Measurements from ENCODE around the gene ACER2. TPM values are rescaled to one million over a fixed set of nuclear protein-coding genes. Genes with fewer than 3 reads are reported as not detected.
A peak's percentile ranks its signal among the peaks of the same experiment; 100 is the strongest.
"Not testable (repeated sequence)": the region's sequence is repeated elsewhere in the genome, so short reads cannot be mapped to it uniquely, and the experiment has no call there.

Gene ACER2
- total RNA-seq, 2 donors from 2014 or later: 2.4 to 2.8 TPM

GRCh38 chr9:19385786-19386501, 22.9 kb upstream of the ACER2 start:
- DNase-seq (no peak), ATAC-seq (replicated peaks in 1 of 2) (no peak)
- Mint-ChIP-seq H3K4me1 (ENCODE audit: low read depth) (peaks cover 15% of the 10 kb centered on the region), H3K36me3 (ENCODE audit: insufficient read depth in 2 of 2) (peaks cover 0 to 2% of the 10 kb centered on the region in 2 donors), H3K27me3 (ENCODE audit: low read depth) (no peaks in the 10 kb centered on the region), H3K4me3 (no peak overlapping the region), H3K9me3 (no peaks in the 10 kb centered on the region), H3K27ac (no peak overlapping the region)

DNA sequence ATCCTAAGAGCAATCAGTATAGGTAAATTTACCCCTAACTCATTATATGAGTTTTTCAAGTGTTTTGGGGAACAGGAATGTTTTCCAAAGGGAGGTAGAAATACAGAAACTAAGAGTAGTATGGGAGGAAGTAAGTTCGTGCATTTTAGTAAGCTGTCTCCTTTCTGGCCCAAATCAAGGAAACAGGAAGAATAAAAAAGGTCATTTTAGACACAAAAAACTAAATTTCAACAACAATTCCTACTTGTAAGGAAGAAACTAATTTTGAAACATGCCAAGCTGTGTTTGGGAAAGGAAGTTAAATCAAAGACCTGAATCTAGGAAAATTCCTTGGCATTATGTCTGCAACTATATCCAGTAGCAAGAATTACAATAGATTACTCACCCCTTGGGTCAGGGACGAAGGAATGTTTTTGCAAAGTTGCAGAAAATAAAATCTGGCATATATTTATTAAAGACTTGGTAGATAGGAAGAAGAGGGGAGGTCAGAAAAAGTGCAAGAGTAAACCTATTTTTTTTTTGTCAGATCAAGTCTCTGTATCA, 22.2 kb upstream of the ACER2 start:
- Mint-ChIP-seq H3K36me3 (ENCODE audit: insufficient read depth in 2 of 2) (no peaks in the 10 kb centered on the region), H3K4me1 (ENCODE audit: low read depth) (peaks cover 9% of the 10 kb centered on the region), H3K27me3 (ENCODE audit: low read depth) (no peaks in the 10 kb centered on the region), H3K4me3 (no peak overlapping the region), H3K27ac (no peak overlapping the region), H3K9me3 (no peaks in the 10 kb centered on the region)
- ATAC-seq (replicated peaks in 1 of 2): no peak
- DNase-seq: no peak

DNA sequence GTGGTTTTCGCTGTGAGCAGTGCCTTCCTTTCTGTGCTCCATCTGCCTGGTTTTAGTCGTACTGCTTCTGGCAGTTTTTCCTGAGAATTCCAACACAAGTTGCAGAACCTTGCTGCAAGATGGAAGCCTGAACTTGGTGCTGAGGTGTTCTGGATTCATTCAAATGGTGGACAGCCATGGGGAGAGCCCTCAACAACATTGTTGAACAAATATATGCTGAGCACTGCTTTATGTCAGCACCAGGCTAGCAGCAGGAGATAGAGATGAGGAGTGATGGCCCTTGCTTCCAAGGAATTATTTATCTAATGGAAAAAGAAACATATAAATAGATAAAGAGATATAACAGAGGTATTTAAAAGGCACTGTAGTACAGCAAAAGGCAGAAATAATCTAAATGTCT, 21.5 kb upstream of the ACER2 start:
- ATAC-seq (replicated peaks in 1 of 2) (no peak), DNase-seq (no peak)
- H3K4me1 Mint-ChIP-seq (ENCODE audit: low read depth): peaks cover 2% of the 10 kb centered on the region
- no peaks in the 10 kb centered on the region for H3K36me3 Mint-ChIP-seq (ENCODE audit: insufficient read depth in 2 of 2)
- no peak overlapping the region for H3K27ac Mint-ChIP-seq
- no peaks in the 10 kb centered on the region for H3K9me3 Mint-ChIP-seq
- no peaks in the 10 kb centered on the region for H3K27me3 Mint-ChIP-seq (ENCODE audit: low read depth)
- H3K4me3 Mint-ChIP-seq: no peak overlapping the region

- H3K4me1 Mint-ChIP-seq (ENCODE audit: low read depth): not testable (repeated sequence)
Observed at GRCh38 chr9:19389539-19389938, 19.3 kb upstream of the ACER2 start.

DNA sequence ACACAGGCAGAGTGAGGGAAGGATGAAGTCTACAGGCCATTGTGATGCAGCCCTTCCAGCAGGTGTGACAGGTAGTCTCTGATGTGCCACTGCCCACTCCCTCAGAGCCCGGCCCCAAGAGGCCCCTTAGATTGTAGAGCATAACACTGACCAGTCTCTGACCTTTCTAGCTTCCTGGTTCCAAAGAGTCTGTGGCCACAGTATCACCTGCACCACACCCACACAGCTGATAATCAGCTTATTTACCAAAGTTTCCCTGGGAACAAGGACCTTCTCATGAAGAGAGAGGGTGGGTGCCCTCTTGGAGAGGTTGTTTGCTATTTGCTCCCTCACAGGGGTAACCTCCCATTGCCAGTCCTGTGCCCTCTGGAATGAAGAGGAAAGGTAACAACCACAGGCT, 11.0 kb upstream of the ACER2 start:
- H3K4me3 Mint-ChIP-seq: no peak overlapping the region
- ATAC-seq (replicated peaks in 1 of 2) (no peak), DNase-seq (no peak)
- H3K27me3 Mint-ChIP-seq (ENCODE audit: low read depth): no peaks in the 10 kb centered on the region
- H3K27ac Mint-ChIP-seq: no peak overlapping the region
- peaks cover 0 to 2% of the 10 kb centered on the region in 2 donors for H3K36me3 Mint-ChIP-seq (ENCODE audit: insufficient read depth in 2 of 2)
- no peaks in the 10 kb centered on the region for H3K4me1 Mint-ChIP-seq (ENCODE audit: low read depth)
- no peaks in the 10 kb centered on the region for H3K9me3 Mint-ChIP-seq

More at GRCh38 chr9:19389539-19389938, 19.3 kb upstream of the ACER2 start:
- not testable (repeated sequence) for ATAC-seq (replicated peaks in 1 of 2); H3K9me3 Mint-ChIP-seq; H3K27ac Mint-ChIP-seq; H3K27me3 Mint-ChIP-seq (ENCODE audit: low read depth); H3K36me3 Mint-ChIP-seq (ENCODE audit: insufficient read depth in 2 of 2); DNase-seq; H3K4me3 Mint-ChIP-seq

DNA sequence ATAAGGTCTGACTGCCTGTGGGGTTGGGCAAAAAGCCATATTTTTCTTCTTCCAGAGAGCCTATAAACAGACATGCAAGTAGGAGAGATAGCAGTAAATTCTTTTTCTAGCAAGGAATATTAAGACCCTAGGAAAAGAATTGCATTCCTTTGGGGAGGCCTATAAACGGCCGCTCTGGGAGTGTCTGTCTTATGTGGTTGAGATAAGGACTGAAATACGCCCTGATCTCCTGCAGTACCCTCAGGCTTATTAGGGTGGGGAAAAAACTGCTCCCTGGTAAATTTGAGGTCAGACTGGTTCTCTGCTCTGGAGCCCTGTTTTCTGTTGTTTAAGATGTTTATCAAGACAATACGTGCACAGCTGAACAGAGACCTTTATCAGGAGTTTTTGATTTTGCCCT, 5.6 kb upstream of the ACER2 start:
- H3K4me3 Mint-ChIP-seq; DNase-seq; H3K27me3 Mint-ChIP-seq (ENCODE audit: low read depth); H3K9me3 Mint-ChIP-seq; H3K4me1 Mint-ChIP-seq (ENCODE audit: low read depth); H3K27ac Mint-ChIP-seq; H3K36me3 Mint-ChIP-seq (ENCODE audit: insufficient read depth in 2 of 2); ATAC-seq (replicated peaks in 1 of 2): not testable (repeated sequence)

GRCh38 chr9:19404283-19405075, 4.3 kb upstream of the ACER2 start:
- Mint-ChIP-seq H3K4me1 (ENCODE audit: low read depth) (peaks cover 2% of the 10 kb centered on the region), H3K27me3 (ENCODE audit: low read depth) (no peaks in the 10 kb centered on the region), H3K4me3 (no peak overlapping the region), H3K9me3 (no peaks in the 10 kb centered on the region), H3K36me3 (ENCODE audit: insufficient read depth in 2 of 2) (peaks cover 1 to 5% of the 10 kb centered on the region in 2 donors), H3K27ac (no peak overlapping the region)
- DNase-seq: no peak
- no peak for ATAC-seq (replicated peaks in 1 of 2)

DNA sequence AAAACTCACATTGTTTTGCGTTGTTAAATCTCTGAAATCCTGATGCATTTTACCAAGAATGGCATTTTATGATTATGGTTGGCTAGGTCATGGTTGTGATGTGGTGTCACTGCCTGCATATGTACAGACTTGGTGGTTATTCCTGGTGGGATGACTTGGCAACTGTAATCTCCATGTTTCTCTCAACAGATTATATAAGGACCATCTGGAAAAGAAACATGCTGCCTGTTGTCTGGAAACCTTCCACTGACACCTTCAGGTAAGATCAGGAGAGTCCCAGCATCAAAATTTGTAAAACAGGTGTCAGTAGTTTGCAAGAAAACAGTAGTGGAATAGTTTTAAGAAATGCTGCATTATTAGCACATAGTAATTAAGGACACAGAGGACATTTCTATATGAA, 3.0 kb upstream of the ACER2 start:
- H3K27ac Mint-ChIP-seq: no peak overlapping the region
- no peaks in the 10 kb centered on the region for H3K27me3 Mint-ChIP-seq (ENCODE audit: low read depth)
- ATAC-seq (replicated peaks in 1 of 2): no peak
- peaks cover 14% of the 10 kb centered on the region for H3K4me1 Mint-ChIP-seq (ENCODE audit: low read depth)
- peaks cover 1 to 7% of the 10 kb centered on the region in 2 donors for H3K36me3 Mint-ChIP-seq (ENCODE audit: insufficient read depth in 2 of 2)
- H3K4me3 Mint-ChIP-seq: no peak overlapping the region
- H3K9me3 Mint-ChIP-seq: no peaks in the 10 kb centered on the region
- DNase-seq: no peak

DNA sequence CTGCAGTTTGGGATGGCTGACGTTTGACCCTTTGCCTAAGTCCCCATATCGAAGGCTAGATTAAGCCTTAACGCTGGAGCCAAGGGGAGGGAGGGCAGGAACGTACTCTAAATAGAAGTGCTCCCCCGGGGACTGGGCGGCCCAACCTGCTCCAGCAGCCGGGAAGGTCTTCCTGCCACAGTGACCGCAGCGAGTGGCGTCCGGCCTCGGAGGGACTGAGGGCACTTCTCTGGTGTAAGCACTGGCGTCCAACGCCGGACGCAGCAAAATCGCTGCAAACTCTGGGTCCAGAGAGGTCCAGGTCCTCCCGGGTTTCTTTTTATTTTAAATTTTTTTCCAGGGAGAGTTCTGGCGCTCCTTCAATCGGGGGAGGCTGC, 505 bp upstream of the ACER2 start:
- H3K9me3 Mint-ChIP-seq: no peaks in the 10 kb centered on the region
- H3K4me3 Mint-ChIP-seq: peak overlapping the region; percentile 98
- H3K4me1 Mint-ChIP-seq (ENCODE audit: low read depth): peaks cover 19% of the 10 kb centered on the region
- H3K27me3 Mint-ChIP-seq (ENCODE audit: low read depth): no peaks in the 10 kb centered on the region
- ATAC-seq (replicated peaks in 1 of 2): peak; percentile 5 to 15
- DNase-seq: peak in 1 of 2 donors; percentile 6
- H3K36me3 Mint-ChIP-seq (ENCODE audit: insufficient read depth in 2 of 2): peaks cover 0 to 6% of the 10 kb centered on the region in 2 donors
- H3K27ac Mint-ChIP-seq: no peak overlapping the region

DNA sequence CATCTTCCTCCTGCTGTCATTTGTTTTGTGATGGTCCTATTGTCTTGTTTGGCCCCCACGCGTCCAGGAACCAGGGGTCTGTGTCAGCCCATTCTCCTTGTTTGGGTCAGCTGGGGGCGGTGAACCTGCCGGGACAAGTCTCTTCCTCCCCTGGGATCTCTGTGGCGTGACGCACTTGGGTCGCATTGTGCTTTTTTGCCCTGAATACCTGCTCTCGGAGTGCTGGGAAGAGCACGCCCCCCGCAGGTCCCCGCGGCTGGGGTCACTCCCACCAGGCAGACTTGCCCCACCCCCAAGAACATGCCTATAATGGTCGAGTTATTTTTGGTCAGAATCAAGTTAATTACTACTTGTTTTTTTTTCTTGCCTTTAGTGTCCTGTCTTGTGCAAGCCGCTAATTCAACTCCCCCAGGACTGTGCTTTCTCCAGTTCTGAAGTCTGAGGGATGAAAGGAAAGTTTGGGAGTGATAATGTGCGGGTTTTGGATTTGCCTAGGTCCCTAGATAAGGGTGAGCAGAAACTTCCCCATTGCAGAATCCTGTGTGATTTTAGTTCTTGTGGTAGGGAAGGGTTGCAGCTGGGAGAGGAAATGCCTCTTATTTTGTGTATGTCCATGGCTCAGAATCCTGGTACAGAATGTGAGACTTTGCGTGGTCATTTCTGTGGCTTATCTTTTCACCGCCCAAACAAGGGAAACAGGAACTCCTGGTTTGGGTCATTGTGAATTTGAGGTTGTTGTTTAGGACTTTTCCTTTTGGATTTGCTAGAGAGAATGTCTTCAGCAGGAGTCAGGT, 789 bp downstream of the ACER2 start:
- H3K36me3 Mint-ChIP-seq (ENCODE audit: insufficient read depth in 2 of 2): peaks cover 0 to 6% of the 10 kb centered on the region in 2 donors
- DNase-seq (peak in 1 of 2 donors; percentile 17), ATAC-seq (replicated peaks in 1 of 2) (peak; percentile 6 to 12)
- H3K9me3 Mint-ChIP-seq: no peaks in the 10 kb centered on the region
- no peaks in the 10 kb centered on the region for H3K27me3 Mint-ChIP-seq (ENCODE audit: low read depth)
- peak overlapping the region; percentile 85 for H3K27ac Mint-ChIP-seq
- H3K4me3 Mint-ChIP-seq: peak overlapping the region; percentile 98
- H3K4me1 Mint-ChIP-seq (ENCODE audit: low read depth): peaks cover 19% of the 10 kb centered on the region

DNA sequence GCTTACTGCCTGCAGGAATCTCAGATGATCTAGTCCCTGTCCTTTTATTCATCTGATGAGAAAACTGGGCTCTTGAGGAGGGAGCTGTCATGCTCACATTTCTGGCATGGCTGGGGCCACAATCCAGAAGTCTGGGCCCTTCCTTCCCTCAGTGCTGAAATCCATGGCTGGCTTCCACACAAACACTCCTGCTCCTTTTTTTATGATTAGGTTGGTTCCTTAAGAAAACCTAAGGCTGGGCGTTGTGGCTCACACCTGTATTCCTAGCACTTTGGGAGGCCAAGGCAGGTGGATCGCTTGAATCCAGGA, 1.3 kb downstream of the ACER2 start:
- peak overlapping the region; percentile 85 for H3K27ac Mint-ChIP-seq
- no peak for DNase-seq
- no peak for ATAC-seq (replicated peaks in 1 of 2)

GRCh38 chr9:19410594-19410993, 1.8 kb downstream of the ACER2 start:
- Mint-ChIP-seq H3K36me3 (ENCODE audit: insufficient read depth in 2 of 2) (peaks cover 0 to 6% of the 10 kb centered on the region in 2 donors), H3K9me3 (no peaks in the 10 kb centered on the region), H3K4me3 (peak overlapping the region in 1 of 2 donors; percentile 98), H3K27ac (no peak overlapping the region), H3K27me3 (ENCODE audit: low read depth) (no peaks in the 10 kb centered on the region), H3K4me1 (ENCODE audit: low read depth) (peaks cover 19% of the 10 kb centered on the region)
- DNase-seq (no peak), ATAC-seq (replicated peaks in 1 of 2) (no peak)

More for the DNA sequence above, 1.3 kb downstream of the ACER2 start:
- Mint-ChIP-seq H3K9me3 (no peaks in the 10 kb centered on the region), H3K27me3 (ENCODE audit: low read depth) (no peaks in the 10 kb centered on the region), H3K4me1 (ENCODE audit: low read depth) (peaks cover 19% of the 10 kb centered on the region), H3K36me3 (ENCODE audit: insufficient read depth in 2 of 2) (peaks cover 0 to 6% of the 10 kb centered on the region in 2 donors), H3K4me3 (peak overlapping the region; percentile 98)

DNA sequence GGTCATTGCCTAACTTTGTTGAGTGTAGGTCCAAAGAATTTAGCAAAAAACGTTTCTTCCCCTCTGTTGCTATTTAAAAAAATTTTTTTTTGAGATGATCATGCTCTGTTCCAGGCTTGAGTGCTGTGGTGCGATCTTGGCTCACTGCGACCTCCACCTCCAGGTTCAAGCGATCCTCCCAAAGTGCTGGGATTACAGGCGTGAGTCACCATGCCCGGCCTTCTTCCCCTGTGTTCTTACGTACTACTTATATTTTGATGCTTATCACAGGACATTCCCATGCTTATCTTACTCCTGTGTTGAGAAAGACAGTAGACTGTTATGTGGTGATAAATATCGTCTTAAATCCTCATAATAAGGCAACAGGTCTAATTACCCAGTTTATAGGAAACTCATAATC, 2.5 kb downstream of the ACER2 start:
- no peak for DNase-seq
- no peak for ATAC-seq (replicated peaks in 1 of 2)
- Mint-ChIP-seq H3K4me1 (ENCODE audit: low read depth) (peaks cover 19% of the 10 kb centered on the region), H3K36me3 (ENCODE audit: insufficient read depth in 2 of 2) (peaks cover 0 to 6% of the 10 kb centered on the region in 2 donors), H3K4me3 (no peak overlapping the region), H3K27ac (no peak overlapping the region), H3K27me3 (ENCODE audit: low read depth) (no peaks in the 10 kb centered on the region), H3K9me3 (no peaks in the 10 kb centered on the region)

Data from activated T-cell treated with anti-CD3 and anti-CD28 coated beads, Interleukin-2, amount 50 U/mL, for 72 hours (primary cell).